ENCODE data around the gene KRT7.

The KRT7 gene

DNA sequence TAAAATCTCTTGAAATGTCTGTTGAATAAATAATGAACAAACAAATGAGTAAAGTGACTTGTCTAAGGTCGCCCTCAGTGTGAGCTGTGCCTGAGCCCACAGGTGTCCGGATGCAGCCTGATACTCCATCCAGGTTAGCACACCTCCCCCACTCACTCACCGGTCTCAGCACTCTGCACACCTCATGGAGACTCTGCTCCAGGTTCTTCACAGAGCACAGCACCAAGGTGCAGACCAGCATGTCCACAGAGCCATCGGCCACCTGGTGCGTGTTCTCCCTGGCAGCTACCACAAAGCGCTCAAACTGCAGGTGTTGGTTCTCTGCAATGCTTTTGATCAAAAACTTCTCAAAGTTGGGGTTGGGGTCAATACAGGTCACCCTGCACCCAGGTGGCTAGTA lies 4.1 kb upstream of the KRT7 start:
- no peak overlapping the region for H3K27ac ChIP-seq (ENCODE audit: low read depth, low read length, poor library complexity, severe bottlenecking)
- no peak overlapping the region for H3K4me3 ChIP-seq (ENCODE audit: low read depth, low read length, poor library complexity, severe bottlenecking)
- no peaks in the 10 kb centered on the region for H3K27me3 ChIP-seq (ENCODE audit: insufficient read depth, low read length)
- no peaks in the 10 kb centered on the region for H3K79me2 ChIP-seq (ENCODE audit: insufficient read depth, low read length)
- no peaks in the 10 kb centered on the region for H3K9me2 ChIP-seq (ENCODE audit: low read depth, low read length)
- TF ChIP-seq, protein P1, sequence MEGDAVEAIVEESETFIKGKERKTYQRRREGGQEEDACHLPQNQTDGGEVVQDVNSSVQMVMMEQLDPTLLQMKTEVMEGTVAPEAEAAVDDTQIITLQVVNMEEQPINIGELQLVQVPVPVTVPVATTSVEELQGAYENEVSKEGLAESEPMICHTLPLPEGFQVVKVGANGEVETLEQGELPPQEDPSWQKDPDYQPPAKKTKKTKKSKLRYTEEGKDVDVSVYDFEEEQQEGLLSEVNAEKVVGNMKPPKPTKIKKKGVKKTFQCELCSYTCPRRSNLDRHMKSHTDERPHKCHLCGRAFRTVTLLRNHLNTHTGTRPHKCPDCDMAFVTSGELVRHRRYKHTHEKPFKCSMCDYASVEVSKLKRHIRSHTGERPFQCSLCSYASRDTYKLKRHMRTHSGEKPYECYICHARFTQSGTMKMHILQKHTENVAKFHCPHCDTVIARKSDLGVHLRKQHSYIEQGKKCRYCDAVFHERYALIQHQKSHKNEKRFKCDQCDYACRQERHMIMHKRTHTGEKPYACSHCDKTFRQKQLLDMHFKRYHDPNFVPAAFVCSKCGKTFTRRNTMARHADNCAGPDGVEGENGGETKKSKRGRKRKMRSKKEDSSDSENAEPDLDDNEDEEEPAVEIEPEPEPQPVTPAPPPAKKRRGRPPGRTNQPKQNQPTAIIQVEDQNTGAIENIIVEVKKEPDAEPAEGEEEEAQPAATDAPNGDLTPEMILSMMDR (IDR thresholded peaks at IDR 0.05; ENCODE audit: low read length) = no peak
- no peak for TF ChIP-seq EZH2 (IDR thresholded peaks at IDR 0.05; ENCODE audit: borderline replicate concordance, low read length)
- no peak overlapping the region for H3K4me2 ChIP-seq (ENCODE audit: low read length)
- no peaks in the 10 kb centered on the region for H3K9me3 ChIP-seq (ENCODE audit: low read length)
- H3F3A ChIP-seq (ENCODE audit: insufficient read depth, low read length) = no peaks in the 10 kb centered on the region
- H4K20me1 ChIP-seq (ENCODE audit: insufficient read depth, low read length) = no peaks in the 10 kb centered on the region
- H2AFZ ChIP-seq (ENCODE audit: low read length) = no peak overlapping the region
- no peak overlapping the region for H3K9ac ChIP-seq (ENCODE audit: low read length)
- no peaks in the 10 kb centered on the region for H3K36me3 ChIP-seq (ENCODE audit: insufficient read depth, low read length)
- H3K4me1 ChIP-seq (ENCODE audit: insufficient read depth, low read length, severe bottlenecking) = no peaks in the 10 kb centered on the region

DNA sequence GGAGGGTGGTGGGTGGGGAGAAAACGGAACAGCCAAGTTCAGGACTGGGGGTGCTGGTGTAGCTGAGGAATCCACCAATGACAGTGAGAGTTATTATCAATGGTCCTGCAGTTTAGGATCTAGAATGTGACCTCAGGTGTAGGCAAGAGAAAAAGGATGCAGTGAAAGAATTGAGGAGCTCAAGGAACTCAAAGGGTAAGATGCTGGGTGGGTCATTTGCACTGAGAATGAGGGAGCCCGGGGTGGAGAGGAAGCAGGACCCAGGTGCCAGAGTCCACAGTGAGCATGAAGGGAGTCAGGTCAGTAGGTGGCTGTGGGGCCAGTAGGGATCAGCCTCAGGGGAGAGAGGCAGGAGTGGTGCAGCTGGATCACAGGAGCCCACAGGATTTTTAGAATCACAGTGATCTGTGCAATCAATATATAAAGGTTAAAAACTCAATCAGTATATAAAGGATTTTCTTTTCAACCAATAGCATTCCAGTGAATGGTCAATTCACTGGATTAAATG lies 3.2 kb upstream of the KRT7 start:
- no peaks in the 10 kb centered on the region for H4K20me1 ChIP-seq (ENCODE audit: insufficient read depth, low read length)
- H3K4me3 ChIP-seq (ENCODE audit: low read depth, low read length, poor library complexity, severe bottlenecking) = no peak overlapping the region
- no peaks in the 10 kb centered on the region for H3K36me3 ChIP-seq (ENCODE audit: insufficient read depth, low read length)
- H3K9ac ChIP-seq (ENCODE audit: low read length) = no peak overlapping the region
- H3K27ac ChIP-seq (ENCODE audit: low read depth, low read length, poor library complexity, severe bottlenecking) = no peak overlapping the region
- H3K4me2 ChIP-seq (ENCODE audit: low read length) = no peak overlapping the region
- no peaks in the 10 kb centered on the region for H3K27me3 ChIP-seq (ENCODE audit: insufficient read depth, low read length)
- no peaks in the 10 kb centered on the region for H3K9me3 ChIP-seq (ENCODE audit: low read length)
- H3K9me2 ChIP-seq (ENCODE audit: low read depth, low read length) = no peaks in the 10 kb centered on the region
- no peaks in the 10 kb centered on the region for H3K4me1 ChIP-seq (ENCODE audit: insufficient read depth, low read length, severe bottlenecking)
- no peak overlapping the region for H2AFZ ChIP-seq (ENCODE audit: low read length)
- no peaks in the 10 kb centered on the region for H3F3A ChIP-seq (ENCODE audit: insufficient read depth, low read length)
- H3K79me2 ChIP-seq (ENCODE audit: insufficient read depth, low read length) = no peaks in the 10 kb centered on the region
- TF ChIP-seq, protein P1 (IDR thresholded peaks at IDR 0.05; ENCODE audit: low read length) = no peak
- no peak for TF ChIP-seq EZH2 (IDR thresholded peaks at IDR 0.05; ENCODE audit: borderline replicate concordance, low read length)

DNA sequence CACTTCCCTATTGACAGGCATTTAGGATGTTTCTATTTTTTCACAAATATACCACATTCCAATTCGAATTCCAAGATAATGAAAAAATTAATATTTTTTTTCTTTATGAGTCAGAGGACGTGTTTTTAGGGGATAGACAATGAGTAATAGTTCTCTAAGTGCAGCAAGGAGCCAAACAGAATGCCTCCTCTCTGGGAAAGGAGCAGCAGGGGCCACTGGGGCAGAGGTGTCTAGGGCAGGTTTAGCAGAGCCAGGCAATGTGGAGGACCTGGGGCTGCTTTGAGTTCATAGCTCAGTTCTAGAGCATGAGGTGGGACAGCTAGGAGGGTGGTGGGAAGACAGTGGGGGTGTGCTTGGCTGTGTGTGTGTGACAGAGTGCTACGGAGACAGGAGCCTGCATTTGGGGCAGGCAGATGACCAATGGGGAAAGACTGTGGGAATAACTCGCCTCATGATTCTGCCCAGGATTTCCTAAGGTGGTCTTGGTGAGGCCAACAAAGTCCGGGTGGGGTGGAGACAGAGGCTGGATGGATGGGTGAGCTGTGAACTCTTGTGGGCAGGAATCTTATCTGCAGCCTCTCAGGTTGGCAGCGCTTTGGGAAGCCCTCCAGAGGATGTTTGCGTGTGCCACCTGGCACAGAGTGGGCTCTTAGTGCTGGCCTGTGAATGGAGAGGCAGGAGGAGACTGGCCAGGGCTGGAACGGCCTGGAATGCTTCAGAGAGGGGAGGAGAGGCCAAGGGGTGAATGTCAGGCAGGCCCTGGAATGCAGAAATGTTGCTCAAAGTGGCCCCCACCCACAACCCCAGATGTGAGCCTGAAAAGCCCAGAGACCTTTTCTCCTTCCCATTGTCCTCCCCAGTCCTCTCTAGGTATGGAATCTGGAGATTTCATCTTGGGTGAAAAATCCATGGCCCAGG lies 2.4 kb upstream of the KRT7 start:
- no peaks in the 10 kb centered on the region for H3F3A ChIP-seq (ENCODE audit: insufficient read depth, low read length)
- H3K4me3 ChIP-seq (ENCODE audit: low read depth, low read length, poor library complexity, severe bottlenecking) = no peak overlapping the region
- H3K27ac ChIP-seq (ENCODE audit: low read depth, low read length, poor library complexity, severe bottlenecking) = no peak overlapping the region
- no peaks in the 10 kb centered on the region for H3K27me3 ChIP-seq (ENCODE audit: insufficient read depth, low read length)
- no peak overlapping the region for H3K4me2 ChIP-seq (ENCODE audit: low read length)
- H2AFZ ChIP-seq (ENCODE audit: low read length) = no peak overlapping the region
- no peaks in the 10 kb centered on the region for H4K20me1 ChIP-seq (ENCODE audit: insufficient read depth, low read length)
- H3K79me2 ChIP-seq (ENCODE audit: insufficient read depth, low read length) = no peaks in the 10 kb centered on the region
- H3K9me3 ChIP-seq (ENCODE audit: low read length) = no peaks in the 10 kb centered on the region
- no peaks in the 10 kb centered on the region for H3K9me2 ChIP-seq (ENCODE audit: low read depth, low read length)
- H3K9ac ChIP-seq (ENCODE audit: low read length) = no peak overlapping the region
- H3K36me3 ChIP-seq (ENCODE audit: insufficient read depth, low read length) = no peaks in the 10 kb centered on the region
- H3K4me1 ChIP-seq (ENCODE audit: insufficient read depth, low read length, severe bottlenecking) = no peaks in the 10 kb centered on the region
- TF ChIP-seq, protein P1 (IDR thresholded peaks at IDR 0.05; ENCODE audit: low read length) = no peak
- TF ChIP-seq EZH2 (IDR thresholded peaks at IDR 0.05; ENCODE audit: borderline replicate concordance, low read length) = no peak

Data from OCI-LY1 (cell line).